Endothelial cell of umbilical vein (primary cell): ENCODE data around the gene CLNK. TPM values are rescaled to one million over a fixed set of nuclear protein-coding genes. Genes with fewer than 3 reads are reported as not detected.

Experiments
- BruUV-seq: library from RNA; stranded (reverse); fragments of 400-500 nt; replicated peaks from 2 replicates; lab custom pipeline; 2021; lab: Mats Ljungman, UMichigan
- CTCF ChIA-PET: fragments of 300-600, 350-600 bp; sonication (Branson Sonifier 250); formaldehyde crosslinking; loops from one replicate; lab custom pipeline; 2021; ENCODE audit warnings: antibody characterized with exemption, inconsistent platforms; lab: Charles Lee
- POLR2A ChIA-PET: fragments of 300-600, 350-600 bp; sonication (Branson Sonifier 250); formaldehyde crosslinking; loops from one replicate; lab custom pipeline; 2021; ENCODE audit warnings: antibody characterized with exemption, inconsistent platforms; lab: Charles Lee
- DNase-seq: peaks from one replicate; pipeline ENCODE4 v3.0.0-alpha.2; 2011; ENCODE audit warnings: low read depth, low spot score
- FAIRE-seq: peaks from 2 replicates; lab custom pipeline; 2011; peaks lifted over from hg19 to GRCh38; lab: Jason Lieb, UNC
- H2AFZ ChIP-seq: 2 replicates; pipeline ENCODE4 v1.6.0; 2012; ENCODE audit warnings: low read depth, low read length, control low read depth, inconsistent platforms
- H3K27ac ChIP-seq: 2 replicates; pipeline ENCODE4 v1.5.1; 2011; ENCODE audit warnings: low read depth, mild to moderate bottlenecking, control low read depth, low read length, moderate library complexity; ENCODE audit not compliant: insufficient read depth
- H3K27me3 ChIP-seq, 2 experiments: 2 replicates each; pipeline versions ENCODE4 v1.6.0 to v1.6.1; 2011; ENCODE audit warnings: low read length in 2 of 2, mixed read lengths in 1 of 2; ENCODE audit not compliant: control insufficient read depth in 2 of 2, insufficient read depth in 2 of 2
- H3K36me3 ChIP-seq, 2 experiments: 2 replicates in 1 of 2; 3 replicates in 1 of 2; pipeline ENCODE4 v1.5.1; 2011; ENCODE audit warnings: low read length in 2 of 2, mild to moderate bottlenecking in 1 of 2, moderate library complexity in 1 of 2; ENCODE audit not compliant: control insufficient read depth in 2 of 2, insufficient read depth in 2 of 2; ENCODE audit errors: extremely low read depth in 1 of 2
- H3K4me1 ChIP-seq: 3 replicates; pipeline ENCODE4 v1.5.1; 2011; ENCODE audit warnings: mild to moderate bottlenecking, low read length; ENCODE audit not compliant: control insufficient read depth, insufficient read depth; ENCODE audit errors: extremely low read depth
- H3K4me2 ChIP-seq: 2 replicates; pipeline ENCODE4 v1.6.1; 2011; ENCODE audit warnings: low read length, control low read depth, mixed read lengths; ENCODE audit not compliant: insufficient read depth
- H3K4me3 ChIP-seq, 3 experiments: fragments of 200-600 bp in 1 of 3; sonication (generic), shearing (Covaris generic) in 1 of 3; replicated peaks in 1 of 3; 2 replicates each; pipeline ENCODE4 v1.5.1; 2011 to 2016; ENCODE audit warnings: control low read depth in 3 of 3, low read length in 3 of 3, mild to moderate bottlenecking in 2 of 3, inconsistent platforms in 1 of 3, low read depth in 1 of 3, moderate library complexity in 1 of 3; ENCODE audit not compliant: insufficient read depth in 1 of 3
- H3K79me2 ChIP-seq: 2 replicates; pipeline ENCODE4 v1.6.0; 2012; ENCODE audit warnings: low read length, inconsistent platforms; ENCODE audit not compliant: control insufficient read depth, insufficient read depth
- H3K9ac ChIP-seq: replicated peaks from 2 replicates; pipeline ENCODE3; 2011; ENCODE audit warnings: low read length, control low read depth; ENCODE audit not compliant: insufficient read depth; ENCODE audit errors: extremely low read depth
- H3K9me1 ChIP-seq: replicated peaks from 3 replicates; pipeline ENCODE4 v1.6.0; 2011; ENCODE audit warnings: mild to moderate bottlenecking, low read length; ENCODE audit not compliant: control insufficient read depth, insufficient read depth; ENCODE audit errors: extremely low read depth
- H3K9me3 ChIP-seq: replicated peaks from 2 replicates; pipeline ENCODE4 v1.5.1; 2012; ENCODE audit warnings: low read length, inconsistent platforms; ENCODE audit not compliant: control insufficient read depth, insufficient read depth
- H4K20me1 ChIP-seq: replicated peaks from 2 replicates; pipeline ENCODE3; 2011; ENCODE audit warnings: mild to moderate bottlenecking, low read length; ENCODE audit not compliant: control insufficient read depth, insufficient read depth; ENCODE audit errors: extremely low read depth
- GATA2 ChIP-seq: IDR thresholded peaks from 2 replicates; pipeline ENCODE4 v1.7.0; 2011; ENCODE audit warnings: low read depth, mild to moderate bottlenecking, moderate library complexity, mixed read lengths, low read length; ENCODE audit not compliant: insufficient read length, insufficient read depth
- JUN ChIP-seq: IDR thresholded peaks from 2 replicates; pipeline ENCODE4 v1.6.1; 2011; ENCODE audit warnings: borderline replicate concordance, low read depth; ENCODE audit not compliant: insufficient read length, insufficient read depth
- MYC ChIP-seq: IDR thresholded peaks from one replicate; pipeline ENCODE4 v1.6.1; 2011; ENCODE audit warnings: mild to moderate bottlenecking, low read depth, low read length
- dilution Hi-C: fragments of 300-500 bp; cut with MboI; formaldehyde crosslinking; loops from one replicate; pipeline ENCODE4 v1.15.0; 2019; ENCODE audit warnings: low sequenced_read_pairs; ENCODE audit not compliant: extremely low pct_ligation_motif_present
- intact Hi-C: fragments of 100-400 bp; cut with micrococcal nuclease; formaldehyde crosslinking; loops from one replicate; pipeline ENCODE4 v1.10.0; 2022
- polyA plus RNA-seq, 4 experiments: library from polyadenylated mRNA; depleted of rRNA in 3 of 4; stranded (reverse) in 3 of 4; unstranded in 1 of 4; fragments of >200 nt; gene quantifications; 2 replicates each; pipeline versions ENCODE4 v1.2.1 to v1.2.3, GENCODE V29; 2011 to 2012; ENCODE audit warnings: missing spikeins in 1 of 4
- total RNA-seq: library from RNA; stranded (reverse); gene quantifications from 2 replicates; pipeline ENCODE4 v1.2.3, GENCODE V29; 2021
- TF ChIP-seq, protein P1 (sequence below): IDR thresholded peaks from 2 replicates; pipeline ENCODE4 v1.6.1; 2011; ENCODE audit not compliant: insufficient read depth, insufficient read length

The CLNK gene
- total and polyA plus RNA-seq, 2 donors (not counting 3 experiments of a cell fraction or from before 2014, with no cell fraction given), result not detected

DNA sequence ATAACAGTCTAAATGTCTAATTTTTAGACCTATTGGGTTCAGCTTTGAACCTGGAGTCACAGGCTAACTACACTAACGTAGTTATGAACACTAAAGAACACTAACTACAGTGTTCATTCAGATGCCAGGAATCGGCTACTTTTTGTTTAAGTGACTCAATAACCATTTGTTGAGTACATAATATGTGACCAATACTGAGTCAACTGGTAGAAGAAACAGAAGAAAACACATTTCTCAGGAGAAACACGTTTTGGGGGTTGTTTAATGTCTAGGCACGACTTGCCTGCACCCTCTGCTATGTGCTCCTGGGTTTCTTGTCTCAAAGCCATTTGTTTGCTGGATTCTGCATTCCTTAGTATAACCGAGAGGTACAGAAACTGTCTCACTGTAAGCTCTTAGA lies 18.6 kb upstream of the CLNK start:
- no peak overlapping the region for H3K4me3 ChIP-seq
- no peaks in the 10 kb centered on the region for H3K27me3 ChIP-seq
- no peaks in the 10 kb centered on the region for H3K9me3 ChIP-seq
- TF ChIP-seq, protein P1, sequence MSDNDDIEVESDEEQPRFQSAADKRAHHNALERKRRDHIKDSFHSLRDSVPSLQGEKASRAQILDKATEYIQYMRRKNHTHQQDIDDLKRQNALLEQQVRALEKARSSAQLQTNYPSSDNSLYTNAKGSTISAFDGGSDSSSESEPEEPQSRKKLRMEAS, result no peak
- TF ChIP-seq JUN (no peak), GATA2 (no peak)
- dilution Hi-C loops (no loop called here), intact Hi-C loops (loop anchor here (2.0 kb wide), 1 partner anchor 46 kb away; no protein-coding TSS in a partner anchor)
- no peaks in the 10 kb centered on the region for H3K36me3 ChIP-seq
- H4K20me1 ChIP-seq, result no peaks in the 10 kb centered on the region
- no peak for FAIRE-seq
- H3K27ac ChIP-seq, result no peak overlapping the region
- no TSS peak for BruUV-seq
- no peak for DNase-seq
- H3K9ac ChIP-seq, result no peak overlapping the region
- ChIA-PET POLR2A (no interaction called here), CTCF (interaction anchor here (1.2 kb wide), 1 partner anchor 13 kb away, joined by 3 read pairs; no protein-coding TSS in a partner anchor)
- H3K4me2 ChIP-seq, result no peak overlapping the region
- H2AFZ ChIP-seq, result no peak overlapping the region
- no peaks in the 10 kb centered on the region for H3K4me1 ChIP-seq
- no peaks in the 10 kb centered on the region for H3K79me2 ChIP-seq
- H3K9me1 ChIP-seq, result no peaks in the 10 kb centered on the region

DNA sequence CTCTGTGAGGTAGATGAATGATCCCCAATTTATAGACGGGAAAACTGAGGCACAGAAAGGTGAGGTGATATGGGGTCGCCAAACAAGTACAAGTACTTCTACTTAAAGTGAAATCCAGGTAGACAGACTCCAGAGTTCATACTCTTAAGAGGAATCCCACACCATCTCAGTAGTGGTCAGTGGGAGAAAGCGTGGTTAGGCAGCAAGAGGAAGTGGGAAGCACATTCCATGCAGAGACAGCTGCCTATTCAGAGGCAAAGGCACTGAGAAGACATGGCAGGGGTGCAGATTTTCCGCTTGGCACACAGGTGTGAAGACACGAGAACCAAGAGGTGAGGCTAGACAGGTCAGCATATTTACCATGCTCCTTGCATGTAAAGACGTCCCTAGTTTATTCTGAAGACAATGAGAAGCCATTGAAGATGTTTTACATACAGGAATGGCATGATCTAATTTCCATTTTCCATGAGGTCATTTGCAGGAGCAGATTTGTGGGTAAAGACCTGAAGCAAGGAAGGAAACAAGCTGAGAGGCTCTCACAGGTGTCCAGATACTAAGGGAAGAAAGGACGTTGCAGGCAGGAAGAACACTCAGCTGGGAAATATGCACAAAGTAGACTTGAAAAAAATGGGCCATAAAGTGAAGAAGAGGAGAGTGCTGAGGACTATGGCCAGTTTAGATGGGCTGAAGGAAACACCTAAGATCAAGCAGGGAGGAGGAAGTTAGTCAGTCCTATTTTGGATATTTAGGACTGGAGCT lies 17.3 kb upstream of the CLNK start:
- TF ChIP-seq JUN (peak; percentile 3), MYC (no peak)
- TF ChIP-seq, protein P1, result no peak
- Histone ChIP-seq H3K27ac (no peak overlapping the region), H3K9me1 (no peaks in the 10 kb centered on the region), H3K4me3 (no peak overlapping the region), H3K9ac (no peak overlapping the region), H3K27me3 (no peaks in the 10 kb centered on the region), H2AFZ (no peak overlapping the region), H3K9me3 (no peaks in the 10 kb centered on the region), H3K4me2 (no peak overlapping the region), H3K4me1 (no peaks in the 10 kb centered on the region), H4K20me1 (no peaks in the 10 kb centered on the region), H3K79me2 (no peaks in the 10 kb centered on the region), H3K36me3 (no peaks in the 10 kb centered on the region)
- BruUV-seq, result no TSS peak
- DNase-seq, result no peak
- CTCF ChIA-PET, result interaction anchor here (0.7 to 1.9 kb wide), 4 partner anchors 11 to 544 kb away, joined by 3 to 9 read pairs (median 3); no protein-coding TSS in a partner anchor
- dilution Hi-C loops (no loop called here), intact Hi-C loops (loop anchor here (2.0 kb wide), 1 partner anchor 45 kb away; no protein-coding TSS in a partner anchor)
- FAIRE-seq, result no peak
- POLR2A ChIA-PET, result no interaction called here
